GM12892 (cell line): ENCODE measurements around the gene KCNG2.

ENCODE experiments used
- DNase-seq: peaks from one replicate; pipeline ENCODE4 v3.0.0; 2011; ENCODE audit not compliant: insufficient read length
- FAIRE-seq: peaks from 2 replicates; lab custom pipeline; 2011; peaks lifted over from hg19 to GRCh38; lab: Jason Lieb, UNC
- POLR2A ChIP-seq: IDR thresholded peaks from 2 replicates; pipeline ENCODE4 v1.6.1; 2011; ENCODE audit warnings: low read depth, low read length, control low read depth
- POLR2AphosphoS5 ChIP-seq: IDR thresholded peaks from 2 replicates; pipeline ENCODE4 v1.6.1; 2011; ENCODE audit warnings: low read depth, low read length, control low read depth
- TAF1 ChIP-seq: IDR thresholded peaks from 2 replicates; pipeline ENCODE4 v1.6.1; 2011; ENCODE audit warnings: low read depth, mild to moderate bottlenecking, control low read depth, low read length, borderline replicate concordance

The KCNG2 gene

DNA sequence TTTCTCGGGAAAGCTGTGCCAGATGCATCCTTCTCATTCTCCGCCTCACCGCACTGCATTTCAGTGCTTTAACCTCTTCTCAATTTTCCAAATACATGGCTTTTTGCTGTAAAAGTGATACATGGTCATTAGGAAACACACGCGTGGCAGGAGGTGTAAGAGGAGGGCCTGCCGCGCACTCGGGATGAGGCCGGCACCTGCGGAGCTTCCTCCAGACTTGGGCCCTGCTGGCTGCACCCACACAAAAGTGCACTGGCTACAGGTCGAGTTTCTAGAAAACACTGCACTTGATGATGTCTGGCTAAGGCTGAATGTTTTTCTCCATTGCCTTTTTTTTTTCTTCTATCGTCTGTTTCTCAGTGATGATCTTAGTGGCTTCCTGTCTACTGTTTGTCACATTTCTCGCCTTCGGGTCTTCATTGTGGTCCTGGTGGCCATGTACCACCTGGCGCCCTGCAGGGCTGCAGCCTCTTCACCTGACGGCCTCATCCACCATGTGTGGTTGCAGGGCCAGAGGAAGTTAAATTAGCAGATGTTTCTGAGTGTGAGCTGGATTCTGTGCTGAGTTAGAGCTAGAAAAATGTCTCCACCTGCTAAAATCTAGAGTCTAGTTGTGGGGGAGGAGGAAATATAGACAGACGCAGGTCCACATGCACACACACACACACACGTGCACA lies 7.6 kb downstream of the KCNG2 start:
- FAIRE-seq: no peak
- no peak for DNase-seq
- TF ChIP-seq TAF1 (no peak), POLR2AphosphoS5 (no peak)

DNA sequence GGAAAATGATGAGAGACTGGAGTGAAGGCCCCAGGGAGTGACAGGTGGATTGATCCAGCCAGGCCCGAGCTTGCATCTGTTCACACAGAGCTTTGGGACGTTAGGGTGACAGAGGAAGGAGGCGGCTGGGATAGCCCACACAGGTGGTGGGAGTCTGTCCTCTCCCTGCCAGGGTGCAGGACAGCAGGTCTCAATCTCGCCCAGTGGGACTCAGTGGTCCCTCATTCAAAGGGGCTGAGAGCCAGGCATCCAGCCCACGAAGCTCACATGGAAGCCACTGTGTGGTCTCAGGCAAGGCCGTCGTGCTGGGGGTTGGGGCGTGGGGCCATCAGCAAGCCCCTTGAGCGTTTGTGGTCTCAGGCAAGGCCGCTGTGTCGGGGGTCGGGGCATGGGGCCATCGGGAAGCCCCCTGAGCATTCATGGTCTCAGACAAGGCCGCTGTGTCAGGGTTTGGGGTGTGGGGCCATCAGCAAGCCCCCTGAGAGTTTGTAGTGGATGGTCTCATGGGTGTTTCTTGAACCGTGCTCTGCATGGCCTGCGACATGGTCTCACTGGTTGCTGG lies 8.3 kb downstream of the KCNG2 start:
- TF ChIP-seq TAF1 (no peak), POLR2AphosphoS5 (no peak), POLR2A (no peak)
- FAIRE-seq (no peak), DNase-seq (no peak)

DNA sequence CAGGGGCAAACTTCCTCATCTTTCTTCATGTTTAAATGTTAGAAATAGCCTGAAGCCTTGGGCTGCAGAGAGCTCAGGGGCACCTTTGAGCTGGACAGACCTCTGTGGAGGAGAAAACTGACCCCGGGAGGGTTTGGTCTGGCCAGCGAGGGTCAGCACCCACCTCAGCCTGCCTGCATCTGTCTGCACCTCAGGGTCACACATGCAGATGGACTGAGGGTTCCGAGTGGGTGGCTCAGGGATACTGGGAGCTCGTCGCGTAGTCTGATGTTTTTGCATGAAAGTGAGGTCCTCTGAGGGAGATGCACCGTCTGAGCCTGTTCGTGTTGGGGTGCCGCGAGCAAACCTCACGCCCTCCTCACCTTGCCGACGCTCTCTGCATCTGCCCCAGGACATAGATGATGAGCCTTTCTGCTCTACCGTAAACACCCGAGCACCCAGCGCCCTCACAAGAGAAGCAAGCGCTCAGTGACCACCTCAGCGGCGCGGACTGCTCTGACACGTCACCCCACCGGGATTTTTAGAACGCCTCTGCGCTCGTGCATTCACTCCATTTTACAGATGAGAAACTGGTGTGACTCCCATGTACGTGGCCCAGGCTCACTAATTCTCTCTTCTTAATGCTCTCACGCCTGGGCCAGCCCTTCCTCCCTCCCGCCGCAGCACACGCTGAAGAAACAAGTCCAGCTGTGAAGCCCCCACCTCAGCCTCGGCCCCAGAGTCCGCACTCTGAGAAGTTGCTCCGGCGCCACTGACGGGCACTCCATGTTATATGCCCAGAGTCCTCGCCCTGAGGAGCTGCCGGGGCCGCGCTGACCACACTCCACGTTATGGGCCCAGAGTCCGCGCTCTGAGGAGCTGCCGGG lies 9.5 kb downstream of the KCNG2 start:
- DNase-seq (no peak), FAIRE-seq (no peak)
- TF ChIP-seq TAF1 (no peak), POLR2A (no peak), POLR2AphosphoS5 (no peak)

DNA sequence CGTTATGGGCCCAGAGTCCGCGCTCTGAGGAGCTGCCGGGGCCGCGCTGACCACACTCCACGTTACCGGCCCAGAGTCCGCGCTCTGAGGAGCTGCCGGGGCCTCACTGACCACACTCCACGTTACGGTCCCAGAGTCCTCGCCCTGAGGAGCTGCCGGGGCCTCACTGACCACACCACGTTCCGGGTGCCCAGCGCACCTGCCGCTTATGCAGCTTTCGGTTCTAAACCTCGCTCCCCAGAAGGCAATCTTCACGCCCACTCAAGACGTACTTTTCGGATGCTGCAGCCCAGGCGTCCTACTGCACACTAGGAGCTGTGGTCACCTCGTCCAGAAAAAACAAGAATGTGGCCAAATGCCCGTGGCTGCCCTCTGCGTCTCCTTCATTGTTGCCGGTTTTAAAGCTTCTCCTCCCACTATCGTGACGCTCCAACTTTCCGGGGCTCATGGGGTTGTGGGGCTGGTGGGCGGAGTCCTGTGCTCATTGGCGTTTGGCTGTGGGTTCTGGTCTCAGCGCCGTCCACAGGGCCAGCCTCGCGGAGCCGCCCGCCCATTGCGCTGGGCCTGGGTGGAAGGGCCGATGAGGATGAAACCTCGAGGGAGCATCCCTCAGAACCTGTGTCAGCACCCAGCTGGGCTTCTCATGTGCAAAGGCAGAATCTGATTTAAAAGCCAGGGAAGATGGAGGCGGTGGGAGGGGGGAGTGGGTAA lies 11.9 kb downstream of the KCNG2 start:
- no peak for DNase-seq
- TF ChIP-seq POLR2A (no peak), POLR2AphosphoS5 (no peak), TAF1 (no peak)
- no peak for FAIRE-seq

GRCh38 chr18:79812052-79812451 lies 14.3 kb downstream of the KCNG2 start:
- no peak for FAIRE-seq
- no peak for TF ChIP-seq TAF1
- no peak for TF ChIP-seq POLR2AphosphoS5
- DNase-seq: no peak

GRCh38 chr18:79814373-79814772 lies 16.6 kb downstream of the KCNG2 start:
- DNase-seq: no peak
- FAIRE-seq: no peak
- no peak for TF ChIP-seq TAF1
- no peak for TF ChIP-seq POLR2AphosphoS5
- TF ChIP-seq POLR2A: no peak

GRCh38 chr18:79815657-79816056 lies 17.9 kb downstream of the KCNG2 start:
- DNase-seq (no peak), FAIRE-seq (no peak)
- TF ChIP-seq POLR2AphosphoS5 (no peak), TAF1 (no peak), POLR2A (no peak)

DNA sequence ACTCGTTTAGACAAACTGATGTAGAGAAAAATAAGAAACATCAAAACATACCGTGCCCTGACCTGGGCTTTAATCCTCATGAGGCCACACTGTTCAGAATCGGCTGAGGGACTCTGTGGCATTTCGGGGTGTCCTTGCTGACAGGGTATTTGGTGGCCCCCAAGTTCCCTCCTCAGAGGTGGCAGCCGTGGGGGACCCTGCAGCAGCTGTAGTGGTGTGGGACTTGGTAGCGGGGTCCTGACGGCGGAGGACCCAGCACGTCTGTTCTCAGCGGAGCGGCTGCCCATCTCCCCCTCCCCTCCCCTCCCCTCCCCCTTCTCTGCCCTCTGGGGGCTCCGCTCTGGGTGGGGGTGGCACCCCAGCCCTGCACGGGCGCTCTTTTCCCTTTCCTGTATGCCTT lies 18.4 kb downstream of the KCNG2 start:
- no peak for FAIRE-seq
- TF ChIP-seq POLR2A: no peak
- no peak for TF ChIP-seq TAF1
- TF ChIP-seq POLR2AphosphoS5: no peak

DNA sequence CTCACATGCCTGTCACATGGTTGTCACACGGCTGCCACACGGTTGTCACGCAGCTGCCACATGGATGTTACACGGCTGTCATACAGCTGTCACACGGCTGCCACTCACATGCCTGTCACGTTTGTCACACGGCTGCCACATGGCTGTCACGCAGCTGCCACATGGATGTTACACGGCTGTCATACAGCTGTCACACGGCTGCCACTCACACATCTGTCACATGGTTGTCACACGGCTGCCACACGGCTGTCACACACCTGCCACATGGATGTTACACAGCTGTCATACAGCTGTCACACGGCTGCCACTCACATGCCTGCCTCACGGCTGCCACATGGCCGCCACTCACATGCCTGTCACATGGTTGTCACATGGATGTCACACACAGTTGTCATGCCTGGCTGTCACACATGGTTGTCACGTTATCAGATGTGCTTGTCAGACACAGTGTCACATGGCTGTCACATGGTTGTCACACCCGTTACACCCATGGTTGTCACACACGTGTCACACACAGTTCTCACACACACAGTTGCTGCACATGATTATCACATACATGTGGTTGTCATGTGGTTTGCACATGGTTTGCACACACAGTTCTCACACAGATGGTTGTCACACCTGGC lies 19.4 kb downstream of the KCNG2 start:
- no peak for TF ChIP-seq TAF1
- no peak for TF ChIP-seq POLR2A
- no peak for TF ChIP-seq POLR2AphosphoS5
- no peak for FAIRE-seq

More for the DNA sequence above, 18.4 kb downstream of the KCNG2 start:
- DNase-seq: no peak

DNA sequence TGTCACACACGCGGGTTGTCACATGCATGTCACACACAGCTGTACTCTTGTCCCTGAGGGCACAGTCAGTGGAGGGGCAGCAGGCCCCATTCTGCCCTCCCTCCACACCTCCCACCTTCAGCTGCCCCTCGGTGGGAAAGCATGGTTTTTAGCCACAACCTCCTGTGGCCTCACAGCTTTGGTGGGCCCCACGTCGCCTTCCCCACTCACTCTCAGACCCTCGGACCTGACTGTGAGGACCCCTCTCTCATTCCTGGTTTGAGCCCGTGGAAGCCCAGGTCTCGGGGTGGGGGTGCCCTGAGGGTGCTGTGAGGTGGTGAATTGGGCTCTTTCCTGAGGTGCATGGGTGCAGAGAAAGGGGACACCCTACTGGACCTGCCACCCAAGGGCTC lies 19.9 kb downstream of the KCNG2 start:
- no peak for DNase-seq
- TF ChIP-seq POLR2AphosphoS5: no peak
- TF ChIP-seq POLR2A: no peak
- no peak for TF ChIP-seq TAF1
- FAIRE-seq: no peak

More for the DNA sequence above, 19.4 kb downstream of the KCNG2 start:
- DNase-seq: no peak

DNA sequence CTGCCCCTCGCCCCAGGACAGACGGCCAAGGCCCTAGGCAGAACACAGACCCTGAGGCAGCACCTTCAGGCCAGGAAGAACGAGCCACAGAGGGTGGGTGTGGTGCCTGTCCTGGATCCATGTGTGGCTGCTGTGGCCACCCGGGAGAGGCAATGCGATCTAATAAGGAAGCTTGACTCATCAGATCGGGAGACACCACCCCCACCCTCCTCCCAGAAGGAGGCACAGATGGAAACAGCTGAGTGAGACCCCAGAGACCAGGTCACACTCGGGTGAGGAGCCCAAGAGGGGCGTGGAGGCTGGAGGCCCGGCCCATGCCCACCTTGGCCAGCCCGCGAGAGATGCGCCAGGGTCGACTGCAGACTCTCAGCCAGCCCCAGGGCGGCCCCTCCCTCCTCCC lies 20.3 kb downstream of the KCNG2 start:
- FAIRE-seq: no peak
- DNase-seq: no peak
- TF ChIP-seq TAF1 (no peak), POLR2AphosphoS5 (no peak)

GRCh38 chr18:79818631-79819030 lies 20.9 kb downstream of the KCNG2 start:
- DNase-seq (no peak), FAIRE-seq (no peak)
- TF ChIP-seq POLR2A (no peak), POLR2AphosphoS5 (no peak), TAF1 (no peak)
